GM18499 (cell line): ENCODE data around the gene ZNF235.
"Not testable (repeated sequence)": the region's sequence is repeated elsewhere in the genome, so short reads cannot be mapped to it uniquely, and the experiment has no call there.

Experiments used
- ATAC-seq: cut with Tn5 transposase; IDR thresholded peaks from one replicate; pipeline ENCODE4 v1.9.1; 2021; ENCODE audit warnings: moderate number of reproducible peaks; ENCODE audit not compliant: insufficient read depth, unreplicated experiment

Gene ZNF235

GRCh38 chr19:44304659-44305193, at the start of gene ZNF235:
ZNF235 (minus strand) TSS chr19:44305025; CDS start chr19:44303404, 1,621 bp downstream.
- ATAC-seq: no peak

- ATAC-seq: no peak
These were observed 41.7 kb upstream of the ZNF235 start for GRCh38 chr19:44346556-44346955.

GRCh38 chr19:44345959-44346358, 41.1 kb upstream of the ZNF235 start:
- ATAC-seq: no peak

GRCh38 chr19:44344255-44344654, 39.4 kb upstream of the ZNF235 start:
- no peak for ATAC-seq

- ATAC-seq: no peak
These were observed 37.0 kb upstream of the ZNF235 start for GRCh38 chr19:44341794-44342193.

GRCh38 chr19:44334639-44335038, 29.8 kb upstream of the ZNF235 start:
- not testable (repeated sequence) for ATAC-seq

- ATAC-seq: no peak
These were observed 27.3 kb upstream of the ZNF235 start for GRCh38 chr19:44332145-44332544.

GRCh38 chr19:44315883-44316282, 11.1 kb upstream of the ZNF235 start:
- no peak for ATAC-seq

- ATAC-seq: no peak
These were observed 8.4 kb upstream of the ZNF235 start for GRCh38 chr19:44313231-44313630.

GRCh38 chr19:44308011-44308410, 3.2 kb upstream of the ZNF235 start:
- no peak for ATAC-seq

- ATAC-seq: no peak
These were observed 1.5 kb upstream of the ZNF235 start for GRCh38 chr19:44306283-44306682.

GRCh38 chr19:44305457-44305856, 632 bp upstream of the ZNF235 start:
- ATAC-seq: no peak

GRCh38 chr19:44303976-44304568, 753 bp downstream of the ZNF235 start:
- ATAC-seq: no peak

GRCh38 chr19:44303320-44303719, 1.5 kb downstream of the ZNF235 start:
- ATAC-seq: no peak

- no peak for ATAC-seq
These were observed 19.9 kb downstream of the ZNF235 start for GRCh38 chr19:44284968-44285367.

- ATAC-seq: no peak
These were observed 22.0 kb downstream of the ZNF235 start for GRCh38 chr19:44282846-44283245.

- ATAC-seq: no peak
These were observed 23.9 kb downstream of the ZNF235 start for GRCh38 chr19:44280916-44281315.

- no peak for ATAC-seq
These were observed 26.6 kb downstream of the ZNF235 start for GRCh38 chr19:44278181-44278690.

GRCh38 chr19:44277331-44277730, 27.5 kb downstream of the ZNF235 start:
- no peak for ATAC-seq

GRCh38 chr19:44260695-44261446, 44.0 kb downstream of the ZNF235 start:
- no peak for ATAC-seq

- ATAC-seq: no peak
These were observed 44.5 kb downstream of the ZNF235 start for GRCh38 chr19:44260343-44260681.
